Measurements from ENCODE around the gene SERPINC1.
"Not testable (repeated sequence)": the region's sequence is repeated elsewhere in the genome, so short reads cannot be mapped to it uniquely, and the experiment has no call there.

Gene SERPINC1

DNA sequence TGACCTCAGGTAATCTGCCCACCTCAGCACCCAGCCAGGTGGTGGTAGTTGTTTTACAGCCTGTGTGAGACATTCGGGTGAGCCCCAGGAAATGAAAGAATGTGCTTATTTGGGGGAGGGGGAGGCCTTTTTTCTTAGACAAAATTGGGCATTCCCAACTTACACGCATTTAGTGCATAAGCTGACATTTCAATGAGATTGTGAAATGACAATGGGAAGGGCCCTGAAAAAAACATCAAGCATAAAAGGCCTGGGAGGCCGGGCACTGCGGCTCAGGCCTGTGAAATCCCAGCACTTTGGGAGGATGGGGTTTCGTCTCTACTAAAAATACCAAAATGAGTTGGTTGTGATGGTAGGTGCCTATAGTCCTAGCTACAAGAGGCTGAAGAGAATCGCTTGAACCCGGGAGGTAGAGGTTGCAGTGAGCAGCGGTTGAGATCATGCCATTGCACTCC lies 54.3 kb downstream of the SERPINC1 start:
- no peak for DNase-seq

DNA sequence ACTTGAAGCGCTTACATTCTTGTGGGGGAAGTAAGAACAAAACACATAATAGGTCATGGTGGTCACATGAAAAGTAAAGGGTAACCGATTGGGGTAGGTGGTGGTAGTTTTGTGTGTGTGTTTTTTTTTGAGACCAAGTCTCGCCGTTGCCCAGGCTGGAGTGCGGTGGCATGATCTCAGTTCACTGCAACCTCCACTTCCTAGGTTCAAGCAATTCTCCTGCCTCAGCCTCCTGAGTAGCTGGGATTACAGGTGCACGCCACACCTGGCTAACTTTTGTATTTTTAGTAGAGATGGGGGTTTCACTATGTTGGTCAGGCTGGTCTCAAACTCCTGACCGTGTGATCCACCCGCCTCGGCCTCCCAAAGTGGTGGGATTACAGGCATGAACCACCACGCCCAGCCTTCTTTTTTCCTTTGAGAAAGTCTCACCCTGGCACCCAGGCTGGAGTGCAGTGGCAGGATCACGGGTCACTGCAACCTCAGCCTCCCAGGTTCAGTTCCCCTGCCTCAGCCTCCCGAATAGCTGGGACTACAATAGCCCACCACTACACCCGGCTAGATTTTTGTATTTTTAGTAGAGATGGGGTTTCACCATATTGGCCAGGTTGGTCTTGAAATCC lies 54.9 kb downstream of the SERPINC1 start:
- DNase-seq, result not testable (repeated sequence)

- DNase-seq, result no peak
Measured at GRCh38 chr1:173861731-173862145, 55.4 kb downstream of the SERPINC1 start.

DNA sequence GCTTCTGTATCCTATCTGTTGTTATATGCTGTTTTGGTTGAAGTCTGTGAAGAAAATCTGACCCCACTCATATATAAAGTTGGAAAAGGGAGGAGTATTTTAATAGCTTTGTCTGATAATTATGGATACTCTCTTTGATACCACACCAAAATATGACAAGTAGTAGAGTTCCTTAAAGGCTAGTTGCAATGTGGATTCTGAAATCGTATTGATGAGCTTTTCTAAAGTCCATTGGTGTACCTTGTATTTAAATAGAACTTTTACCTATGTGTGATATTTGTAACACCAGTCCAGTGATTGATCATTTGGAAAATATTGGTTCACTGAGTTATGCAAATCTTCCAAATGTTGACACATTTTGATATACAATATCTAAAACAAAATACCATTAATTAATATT lies 57.1 kb downstream of the SERPINC1 start:
- no peak for DNase-seq

DNA sequence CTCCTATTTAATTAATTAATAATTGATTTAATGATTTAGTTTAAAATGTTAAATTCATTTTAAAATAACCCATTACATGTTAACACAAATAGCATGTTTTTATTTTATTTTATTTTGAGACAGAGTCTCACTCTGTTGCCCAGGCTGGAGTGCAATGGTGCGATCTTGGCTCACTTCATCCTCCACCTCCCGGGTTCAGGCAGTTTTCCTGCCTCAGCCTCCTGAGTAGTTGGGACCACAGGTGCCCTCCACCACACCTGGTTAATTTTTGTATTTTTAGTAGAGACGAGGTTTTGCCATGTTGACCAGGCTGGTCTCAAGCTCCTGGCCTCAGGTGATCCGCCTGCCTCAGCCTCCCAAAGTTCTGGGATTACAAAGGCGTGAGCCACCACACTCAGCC lies 57.6 kb downstream of the SERPINC1 start:
- DNase-seq, result not testable (repeated sequence)

GRCh38 chr1:173857363-173857917 lies 59.7 kb downstream of the SERPINC1 start:
- no peak for DNase-seq

DNA sequence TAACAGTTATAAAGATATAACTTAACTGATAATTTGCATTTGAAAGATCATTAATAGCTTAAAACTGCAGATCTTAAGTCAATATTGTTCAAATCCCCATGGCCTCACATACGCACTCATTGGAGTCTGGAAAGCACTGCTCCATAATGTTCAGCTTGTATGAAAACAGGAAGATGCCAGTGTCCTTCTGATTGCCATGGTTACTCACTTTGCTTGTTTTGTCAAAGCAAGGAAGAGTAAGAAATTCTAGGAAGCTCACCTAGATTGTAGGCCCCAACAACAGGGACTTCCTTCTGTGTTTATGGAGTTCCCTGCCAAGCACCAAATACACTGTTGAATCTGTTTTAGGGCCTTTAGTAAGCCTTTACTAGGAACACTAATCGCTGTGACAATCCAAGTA lies 60.2 kb downstream of the SERPINC1 start:
- no peak for DNase-seq

GRCh38 chr1:173856014-173856413 lies 61.1 kb downstream of the SERPINC1 start:
- no peak for DNase-seq

Data from NCI-H2081 treated with DMSO at 0.1 percent for 48 hours (cell line).